PC-3 (cell line): Measurements from ENCODE around the gene USP32.

Experiments
- EZH2 ChIP-seq: fragments of 300-600 bp; sonication (generic); IDR thresholded peaks from one replicate; pipeline ENCODE4 v1.6.1; 2017; ENCODE audit warnings: antibody characterized with exemption, mild to moderate bottlenecking, low read length; ENCODE audit not compliant: unreplicated experiment
- EZH2phosphoT487 ChIP-seq: fragments of 300-600 bp; sonication (generic); IDR thresholded peaks from 2 replicates; pipeline ENCODE4 v1.6.1; 2018; ENCODE audit warnings: mild to moderate bottlenecking, antibody characterized with exemption, low read length, borderline replicate concordance
- TF ChIP-seq, protein P1 (sequence below): fragments of 300-600 bp; sonication (generic); conservative IDR thresholded peaks from 2 replicates; pipeline ENCODE4 v1.5.1; 2017; ENCODE audit warnings: antibody characterized with exemption, low read depth, mild to moderate bottlenecking, low read length

DNA sequence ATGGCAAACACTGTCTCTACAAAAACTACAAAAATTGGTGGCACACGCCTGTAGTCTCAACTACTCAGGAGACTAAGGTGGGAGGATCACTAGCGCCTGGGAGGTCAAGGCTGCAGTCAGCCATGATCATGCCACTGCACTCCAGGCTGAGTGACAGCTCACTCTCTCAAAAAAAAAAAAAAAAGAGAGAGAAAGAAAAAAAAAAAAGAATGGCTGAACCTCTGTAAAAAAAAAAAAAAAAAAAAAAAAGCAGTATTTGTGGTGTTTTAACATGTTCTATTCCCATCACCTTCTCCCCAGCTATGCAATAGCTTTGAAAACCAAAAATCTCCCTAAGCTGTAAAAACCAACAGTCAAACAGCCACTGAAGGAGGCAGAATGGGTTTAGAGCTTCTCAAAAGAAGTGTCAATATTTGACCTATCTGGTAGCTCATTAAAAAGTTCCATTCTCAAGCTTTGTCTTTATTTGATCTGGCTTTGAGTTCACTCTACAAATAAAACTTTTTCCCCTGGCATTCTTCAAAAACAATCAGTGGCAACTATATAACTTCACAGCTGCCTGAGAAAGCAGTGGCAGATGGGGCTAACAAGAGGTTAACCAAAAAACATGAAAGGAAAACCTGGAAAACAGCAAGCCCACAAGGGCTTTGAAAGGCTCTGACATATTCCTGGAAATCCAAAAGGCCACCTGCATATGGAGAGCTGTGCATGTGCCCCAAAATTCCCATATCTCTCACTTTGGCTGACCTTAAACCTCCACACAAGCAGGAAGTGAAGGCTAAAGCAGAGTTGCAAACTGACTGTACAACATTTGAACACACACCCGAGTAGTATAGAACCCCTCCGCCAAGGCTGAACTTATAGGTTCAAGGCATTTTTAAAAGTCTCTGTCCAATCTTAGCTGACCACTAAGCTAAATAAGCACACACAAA, 36.0 kb downstream of the USP32 start:
- TF ChIP-seq, protein P1, sequence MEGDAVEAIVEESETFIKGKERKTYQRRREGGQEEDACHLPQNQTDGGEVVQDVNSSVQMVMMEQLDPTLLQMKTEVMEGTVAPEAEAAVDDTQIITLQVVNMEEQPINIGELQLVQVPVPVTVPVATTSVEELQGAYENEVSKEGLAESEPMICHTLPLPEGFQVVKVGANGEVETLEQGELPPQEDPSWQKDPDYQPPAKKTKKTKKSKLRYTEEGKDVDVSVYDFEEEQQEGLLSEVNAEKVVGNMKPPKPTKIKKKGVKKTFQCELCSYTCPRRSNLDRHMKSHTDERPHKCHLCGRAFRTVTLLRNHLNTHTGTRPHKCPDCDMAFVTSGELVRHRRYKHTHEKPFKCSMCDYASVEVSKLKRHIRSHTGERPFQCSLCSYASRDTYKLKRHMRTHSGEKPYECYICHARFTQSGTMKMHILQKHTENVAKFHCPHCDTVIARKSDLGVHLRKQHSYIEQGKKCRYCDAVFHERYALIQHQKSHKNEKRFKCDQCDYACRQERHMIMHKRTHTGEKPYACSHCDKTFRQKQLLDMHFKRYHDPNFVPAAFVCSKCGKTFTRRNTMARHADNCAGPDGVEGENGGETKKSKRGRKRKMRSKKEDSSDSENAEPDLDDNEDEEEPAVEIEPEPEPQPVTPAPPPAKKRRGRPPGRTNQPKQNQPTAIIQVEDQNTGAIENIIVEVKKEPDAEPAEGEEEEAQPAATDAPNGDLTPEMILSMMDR: no peak
- TF ChIP-seq EZH2 (no peak), EZH2phosphoT487 (no peak)
